GM12872 (cell line): Measurements from ENCODE around the gene APMAP.

Experiments
- CTCF ChIP-seq: IDR thresholded peaks from 3 replicates; pipeline ENCODE4 v1.5.1; 2011; ENCODE audit warnings: low read depth, mild to moderate bottlenecking, low read length, moderate library complexity; ENCODE audit not compliant: insufficient read depth

Gene APMAP, protein sequence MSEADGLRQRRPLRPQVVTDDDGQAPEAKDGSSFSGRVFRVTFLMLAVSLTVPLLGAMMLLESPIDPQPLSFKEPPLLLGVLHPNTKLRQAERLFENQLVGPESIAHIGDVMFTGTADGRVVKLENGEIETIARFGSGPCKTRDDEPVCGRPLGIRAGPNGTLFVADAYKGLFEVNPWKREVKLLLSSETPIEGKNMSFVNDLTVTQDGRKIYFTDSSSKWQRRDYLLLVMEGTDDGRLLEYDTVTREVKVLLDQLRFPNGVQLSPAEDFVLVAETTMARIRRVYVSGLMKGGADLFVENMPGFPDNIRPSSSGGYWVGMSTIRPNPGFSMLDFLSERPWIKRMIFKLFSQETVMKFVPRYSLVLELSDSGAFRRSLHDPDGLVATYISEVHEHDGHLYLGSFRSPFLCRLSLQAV

DNA sequence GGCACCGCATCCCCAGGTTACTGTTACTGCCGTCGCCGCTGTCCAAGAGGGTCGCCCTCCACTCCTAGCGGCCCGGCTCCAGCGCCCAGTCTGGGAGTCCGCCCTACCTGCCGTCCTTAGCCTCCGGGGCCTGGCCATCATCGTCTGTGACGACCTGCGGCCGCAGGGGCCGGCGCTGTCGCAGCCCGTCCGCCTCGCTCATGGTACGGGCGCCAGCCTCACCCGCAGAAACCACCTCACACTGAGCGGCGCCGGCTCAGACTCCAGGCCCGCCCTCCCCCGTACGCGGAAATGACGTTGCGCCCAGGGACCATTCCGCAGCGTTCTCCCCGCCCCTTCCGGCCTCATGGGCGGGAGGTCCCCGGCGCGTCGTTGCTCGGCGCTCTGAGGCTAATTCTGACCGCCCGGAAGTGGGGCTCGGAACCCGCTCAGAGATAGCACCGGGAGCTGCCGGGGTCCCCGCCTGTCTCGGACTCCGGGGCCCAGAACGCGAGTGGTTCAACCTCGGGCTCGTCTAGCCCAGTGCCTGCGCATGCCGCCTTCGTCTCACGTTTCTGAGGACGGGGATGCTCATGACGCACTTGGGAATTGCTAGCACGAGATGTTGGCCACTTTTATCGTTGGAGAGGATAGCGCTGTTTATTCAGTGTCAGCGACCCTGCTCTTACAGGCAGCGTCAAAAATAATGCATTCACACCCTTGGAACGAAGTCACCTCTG is at the start of gene APMAP:
Gene APMAP, minus strand, starts transcription at position 265 of the 719 bp plus-strand sequence. Its CDS starts 63 bp downstream, at position 202.
- TF ChIP-seq CTCF = no peak

- TF ChIP-seq CTCF = no peak
Observed at GRCh38 chr20:25041813-25042530, 49.4 kb upstream of the APMAP start.

DNA sequence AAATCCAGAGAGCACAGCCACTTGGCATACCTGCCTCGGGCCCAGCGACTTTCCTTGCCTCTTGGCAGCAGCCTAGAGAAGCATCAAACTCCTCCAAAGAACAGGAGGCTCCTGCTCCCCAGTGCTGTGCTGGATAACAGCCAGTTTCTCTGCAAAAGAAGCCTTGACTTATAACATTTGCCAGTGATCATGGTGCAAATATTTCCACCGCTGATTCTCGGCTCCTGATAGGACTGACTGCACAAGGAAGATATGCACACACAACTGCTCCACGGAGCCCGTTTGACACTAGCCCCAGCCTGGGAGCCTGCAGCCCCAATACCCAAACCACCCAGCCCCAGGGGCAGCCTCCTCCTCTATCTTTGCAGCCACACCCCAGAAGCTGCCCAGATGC is 47.9 kb upstream of the APMAP start:
- TF ChIP-seq CTCF = no peak

GRCh38 chr20:25039697-25040437 is 47.3 kb upstream of the APMAP start:
- TF ChIP-seq CTCF = no peak

DNA sequence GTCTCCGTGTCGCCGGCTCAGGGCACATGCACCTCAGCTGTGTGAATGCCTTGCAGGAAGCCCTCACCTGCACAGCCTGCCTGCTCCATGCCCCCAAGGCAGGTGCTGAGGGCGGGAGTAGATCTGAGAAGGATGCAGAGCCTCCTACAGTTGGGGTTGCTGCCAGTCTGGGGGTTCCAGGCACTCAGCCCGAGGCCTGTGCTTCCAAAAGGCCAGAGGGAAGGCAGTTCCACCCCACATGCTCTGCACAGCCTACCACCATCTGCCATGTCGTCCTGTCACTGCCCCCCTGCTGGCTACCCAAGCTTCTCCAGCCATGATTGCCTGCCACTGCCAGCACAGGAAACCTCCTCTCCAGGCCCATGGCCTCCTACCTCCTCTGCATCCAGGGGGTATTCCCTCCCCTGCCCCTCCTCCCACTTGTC is 46.1 kb upstream of the APMAP start:
- TF ChIP-seq CTCF = no peak

DNA sequence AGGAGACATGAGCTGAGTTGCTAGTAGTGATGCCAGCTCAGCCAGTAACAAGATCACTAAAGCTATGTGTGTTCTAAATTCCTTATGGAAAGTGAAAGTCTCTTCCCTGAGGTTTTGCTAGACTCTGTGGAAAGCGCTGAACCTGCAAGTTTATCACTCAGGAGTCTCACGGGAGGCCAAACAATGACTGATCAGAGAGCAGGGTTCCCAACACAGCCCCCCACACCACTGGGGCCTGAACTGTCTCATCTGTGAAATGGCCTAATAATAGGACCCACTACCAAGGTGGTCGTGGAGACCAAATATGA is 45.5 kb upstream of the APMAP start:
- TF ChIP-seq CTCF = no peak
